MM.1S (cell line): ENCODE results near the gene BCAM.
"Not testable (repeated sequence)": the region's sequence is repeated elsewhere in the genome, so short reads cannot be mapped to it uniquely, and the experiment has no call there.

Experiments
- DNase-seq: peaks from one replicate; pipeline ENCODE4 v3.0.0-alpha.2; 2015
- H2AFZ ChIP-seq: fragments of 300-600 bp; sonication (generic); 2 replicates; pipeline ENCODE4 v1.6.0; 2016; ENCODE audit warnings: antibody characterized with exemption, low read length
- H3F3A ChIP-seq: fragments of 300-600 bp; sonication (generic); 2 replicates; pipeline ENCODE4 v1.6.1; 2016; ENCODE audit warnings: mild to moderate bottlenecking, antibody characterized with exemption, low read length, moderate library complexity, mixed read lengths; ENCODE audit not compliant: insufficient read depth
- H3K27ac ChIP-seq: fragments of 300-600 bp; sonication (generic); 2 replicates; pipeline ENCODE4 v1.5.1; 2016; ENCODE audit warnings: mild to moderate bottlenecking, low read length
- H3K27me3 ChIP-seq: fragments of 300-600 bp; sonication (generic); replicated peaks from 2 replicates; pipeline ENCODE4 v1.6.0; 2016; ENCODE audit warnings: low read length; ENCODE audit not compliant: insufficient read depth
- H3K36me3 ChIP-seq: fragments of 300-600 bp; sonication (generic); replicated peaks from 2 replicates; pipeline ENCODE4 v1.6.1; 2016; ENCODE audit warnings: mild to moderate bottlenecking, low read length, mixed read lengths; ENCODE audit not compliant: insufficient read depth
- H3K4me1 ChIP-seq: fragments of 300-600 bp; sonication (generic); 2 replicates; pipeline ENCODE4 v1.6.1; 2016; ENCODE audit warnings: low read length, mixed read lengths
- H3K4me2 ChIP-seq: fragments of 300-600 bp; sonication (generic); 2 replicates; pipeline ENCODE4 v1.6.0; 2016; ENCODE audit warnings: low read depth, low read length
- H3K4me3 ChIP-seq: fragments of 300-600 bp; sonication (generic); 2 replicates; pipeline ENCODE4 v1.5.1; 2016; ENCODE audit warnings: low read length, mixed read lengths
- H3K79me2 ChIP-seq: fragments of 300-600 bp; sonication (generic); 2 replicates; pipeline ENCODE4 v1.6.1; 2016; ENCODE audit warnings: mixed run types, low read length, mixed read lengths
- H3K9ac ChIP-seq: fragments of 300-600 bp; sonication (generic); 2 replicates; pipeline ENCODE4 v1.6.1; 2016; ENCODE audit warnings: low read length, mixed read lengths
- H3K9me2 ChIP-seq: fragments of 300-600 bp; sonication (generic); replicated peaks from 2 replicates; pipeline ENCODE4 v1.6.1; 2016; ENCODE audit warnings: mild to moderate bottlenecking, low read length, mixed read lengths; ENCODE audit not compliant: insufficient read depth
- H3K9me3 ChIP-seq: fragments of 300-600 bp; sonication (generic); replicated peaks from 2 replicates; pipeline ENCODE4 v1.6.1; 2016; ENCODE audit warnings: mild to moderate bottlenecking, low read length, mixed read lengths; ENCODE audit not compliant: insufficient read depth
- H4K20me1 ChIP-seq: fragments of 300-600 bp; sonication (generic); 2 replicates; pipeline ENCODE4 v1.6.1; 2016; ENCODE audit warnings: mild to moderate bottlenecking, low read length, moderate library complexity, mixed read lengths; ENCODE audit not compliant: insufficient read depth
- EZH2 ChIP-seq: fragments of 300-600 bp; sonication (generic); optimal IDR thresholded peaks from 2 replicates; pipeline ENCODE3; 2017; ENCODE audit warnings: low read depth, mild to moderate bottlenecking, antibody characterized with exemption, low read length, mixed read lengths
- EZH2phosphoT487 ChIP-seq: fragments of 300-600 bp; sonication (generic); IDR thresholded peaks from 2 replicates; pipeline ENCODE4 v1.6.1; 2018; ENCODE audit warnings: antibody characterized with exemption, low read length
- TF ChIP-seq, protein P1 (sequence below): fragments of 300-600 bp; sonication (generic); IDR thresholded peaks from 2 replicates; pipeline ENCODE4 v1.5.1; 2016; ENCODE audit warnings: antibody characterized with exemption, low read length, mixed read lengths

The BCAM gene

DNA sequence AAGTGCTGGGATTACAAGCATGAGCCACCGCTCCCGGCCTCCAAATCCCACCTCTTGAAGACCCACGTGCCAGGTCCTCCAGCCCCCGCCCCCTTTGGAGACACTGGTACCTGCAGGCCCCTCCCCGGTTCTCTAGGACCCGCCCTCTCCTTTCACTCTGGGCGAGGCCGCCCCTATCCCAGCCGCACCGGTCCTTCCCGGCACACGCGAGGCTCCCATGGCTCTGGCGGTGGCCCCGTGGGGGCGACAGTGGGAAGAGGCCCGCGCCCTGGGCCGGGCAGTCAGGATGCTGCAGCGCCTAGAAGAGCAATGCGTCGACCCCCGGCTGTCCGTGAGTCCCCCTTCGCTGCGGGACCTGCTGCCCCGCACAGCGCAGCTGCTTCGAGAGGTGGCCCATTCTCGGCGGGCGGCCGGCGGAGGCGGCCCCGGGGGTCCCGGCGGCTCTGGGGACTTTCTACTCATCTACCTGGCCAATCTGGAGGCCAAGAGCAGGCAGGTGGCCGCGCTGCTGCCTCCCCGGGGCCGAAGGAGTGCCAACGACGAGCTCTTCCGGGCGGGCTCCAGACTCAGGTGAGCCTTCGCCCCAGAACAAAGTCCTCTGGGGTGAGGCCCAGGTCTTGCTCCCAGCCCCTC lies 31.1 kb upstream of the BCAM start, which contains the start of gene CBLC:
Gene CBLC, plus strand, starts transcription at position 176 of the 633 bp plus-strand sequence. Its CDS starts 42 bp downstream, at position 218.
- Histone ChIP-seq H3K4me3 (no peak within 1 kb of the TSS), H3K27me3 (0 out of 2 replicates have a peak, but pooled peaks cover 8% of the 10 kb centered on the region), H3K4me1 (no peaks in the 10 kb centered on the region), H3K36me3 (no peaks in the 10 kb centered on the region), H3F3A (no peaks in the 10 kb centered on the region), H3K79me2 (no peaks in the 10 kb centered on the region), H3K27ac (no peak within 1 kb of the TSS), H3K4me2 (peak within 1 kb of the TSS; percentile 37; the same call in 1 of the 2 replicates), H3K9me3 (no peaks in the 10 kb centered on the region), H4K20me1 (no peaks in the 10 kb centered on the region), H3K9me2 (no peaks in the 10 kb centered on the region), H2AFZ (0 out of 2 replicates have a peak within 1 kb of the TSS, but pooled peaks have one; percentile 38), H3K9ac (no peak within 1 kb of the TSS)
- TF ChIP-seq EZH2phosphoT487 (no peak), EZH2 (no peak)
- TF ChIP-seq, protein P1, sequence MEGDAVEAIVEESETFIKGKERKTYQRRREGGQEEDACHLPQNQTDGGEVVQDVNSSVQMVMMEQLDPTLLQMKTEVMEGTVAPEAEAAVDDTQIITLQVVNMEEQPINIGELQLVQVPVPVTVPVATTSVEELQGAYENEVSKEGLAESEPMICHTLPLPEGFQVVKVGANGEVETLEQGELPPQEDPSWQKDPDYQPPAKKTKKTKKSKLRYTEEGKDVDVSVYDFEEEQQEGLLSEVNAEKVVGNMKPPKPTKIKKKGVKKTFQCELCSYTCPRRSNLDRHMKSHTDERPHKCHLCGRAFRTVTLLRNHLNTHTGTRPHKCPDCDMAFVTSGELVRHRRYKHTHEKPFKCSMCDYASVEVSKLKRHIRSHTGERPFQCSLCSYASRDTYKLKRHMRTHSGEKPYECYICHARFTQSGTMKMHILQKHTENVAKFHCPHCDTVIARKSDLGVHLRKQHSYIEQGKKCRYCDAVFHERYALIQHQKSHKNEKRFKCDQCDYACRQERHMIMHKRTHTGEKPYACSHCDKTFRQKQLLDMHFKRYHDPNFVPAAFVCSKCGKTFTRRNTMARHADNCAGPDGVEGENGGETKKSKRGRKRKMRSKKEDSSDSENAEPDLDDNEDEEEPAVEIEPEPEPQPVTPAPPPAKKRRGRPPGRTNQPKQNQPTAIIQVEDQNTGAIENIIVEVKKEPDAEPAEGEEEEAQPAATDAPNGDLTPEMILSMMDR, result no peak
- DNase-seq, result no peak

DNA sequence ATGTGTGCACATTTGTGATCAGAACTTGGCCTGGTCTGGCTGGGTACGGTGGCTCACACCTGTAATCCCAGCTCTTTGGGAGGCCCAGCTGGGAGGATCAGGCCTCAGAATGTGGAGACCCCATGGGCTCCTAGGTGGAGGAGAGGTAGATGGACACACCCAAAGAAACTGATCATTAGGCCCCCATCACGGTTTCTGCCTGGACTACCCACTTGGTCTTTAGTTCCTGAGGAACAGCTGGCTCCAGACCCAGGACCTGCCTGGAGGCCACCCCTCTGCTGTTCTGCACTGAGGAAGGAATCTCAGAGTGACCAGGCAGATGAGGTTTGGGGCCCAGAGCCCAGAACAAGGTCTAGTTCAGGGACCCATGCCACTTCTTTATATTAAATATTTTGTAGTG lies 29.8 kb upstream of the BCAM start:
- no peak overlapping the region for H3K4me2 ChIP-seq
- no peak for TF ChIP-seq EZH2
- TF ChIP-seq, protein P1, result no peak
- no peak for TF ChIP-seq EZH2phosphoT487
- H3K27me3 ChIP-seq, result 0 out of 2 replicates have a peak, but pooled peaks cover 6% of the 10 kb centered on the region
- no peak overlapping the region for H3K27ac ChIP-seq
- no peaks in the 10 kb centered on the region for H4K20me1 ChIP-seq
- H2AFZ ChIP-seq, result no peak overlapping the region
- no peak for DNase-seq
- H3K9ac ChIP-seq, result no peak overlapping the region
- H3K9me3 ChIP-seq, result no peaks in the 10 kb centered on the region
- no peaks in the 10 kb centered on the region for H3K4me1 ChIP-seq
- no peaks in the 10 kb centered on the region for H3K79me2 ChIP-seq
- H3F3A ChIP-seq, result no peaks in the 10 kb centered on the region
- no peak overlapping the region for H3K4me3 ChIP-seq
- no peaks in the 10 kb centered on the region for H3K9me2 ChIP-seq
- H3K36me3 ChIP-seq, result no peaks in the 10 kb centered on the region

DNA sequence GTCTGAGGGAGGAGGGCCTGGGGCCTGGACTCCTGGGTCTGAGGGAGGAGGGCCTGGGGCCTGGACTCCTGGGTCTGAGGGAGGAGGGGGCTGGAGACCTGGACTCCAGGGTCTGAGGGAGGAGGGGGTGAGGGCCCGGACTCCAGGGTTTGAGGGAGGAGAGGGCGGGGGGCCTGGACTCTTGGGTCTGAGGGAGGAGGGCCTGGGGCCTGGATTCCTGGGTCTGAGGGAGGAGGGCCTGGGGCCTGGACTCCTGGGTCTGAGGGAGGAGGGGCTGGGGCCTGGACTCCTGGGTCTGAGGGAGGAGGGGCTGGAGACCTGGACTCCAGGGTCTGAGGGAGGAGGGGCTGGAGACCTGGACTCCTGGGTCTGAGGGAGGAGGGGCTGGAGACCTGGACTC lies 27.2 kb upstream of the BCAM start:
- not testable (repeated sequence) for H3K79me2 ChIP-seq, H3K9ac ChIP-seq, H3K9me2 ChIP-seq, H3K4me1 ChIP-seq, H3K27ac ChIP-seq, H3K4me2 ChIP-seq, H3K9me3 ChIP-seq, DNase-seq, H4K20me1 ChIP-seq, H3K4me3 ChIP-seq, H2AFZ ChIP-seq, H3K27me3 ChIP-seq, H3K36me3 ChIP-seq, H3F3A ChIP-seq

DNA sequence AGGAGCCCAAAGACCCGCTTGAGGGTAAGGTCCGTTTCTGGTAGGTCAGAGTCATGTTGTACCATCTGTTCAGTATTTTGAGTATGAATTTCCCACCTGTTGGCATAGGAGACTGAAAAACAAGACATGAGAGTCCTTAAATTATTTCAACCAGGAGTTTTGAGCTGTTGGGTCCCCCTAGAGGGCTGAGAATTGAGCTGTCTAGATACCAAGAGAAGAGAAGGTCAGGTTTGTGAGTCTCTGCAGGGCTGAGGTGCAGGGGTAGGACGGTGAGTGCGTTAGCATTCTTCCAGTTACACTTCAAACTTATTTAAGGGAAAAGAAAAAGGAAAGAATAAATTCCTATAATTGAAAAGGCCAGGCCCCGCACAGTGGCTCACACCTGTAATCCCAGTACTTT lies 26.2 kb upstream of the BCAM start:
- Histone ChIP-seq H3K9ac (no peak overlapping the region), H3K4me1 (no peaks in the 10 kb centered on the region), H3K27ac (no peak overlapping the region)

More for the DNA sequence above, 26.2 kb upstream of the BCAM start:
- Histone ChIP-seq H3F3A (no peaks in the 10 kb centered on the region), H4K20me1 (no peaks in the 10 kb centered on the region), H3K9me3 (no peaks in the 10 kb centered on the region), H3K4me3 (no peak overlapping the region), H3K79me2 (no peaks in the 10 kb centered on the region), H3K27me3 (peaks cover 3% of the 10 kb centered on the region; the same call in 1 of the 2 replicates), H3K36me3 (no peaks in the 10 kb centered on the region), H2AFZ (no peak overlapping the region), H3K4me2 (no peak overlapping the region), H3K9me2 (no peaks in the 10 kb centered on the region)
- TF ChIP-seq EZH2phosphoT487 (no peak), EZH2 (no peak)
- TF ChIP-seq, protein P1, result no peak
- DNase-seq, result no peak
